SU-DHL-6 (cell line): ENCODE results near the gene FCRL1.

Source experiments
- H2AFZ ChIP-seq: fragments of 200-600 bp; sonication (generic); 2 replicates; pipeline ENCODE4 v1.6.1; 2014; ENCODE audit warnings: low read depth, mild to moderate bottlenecking, moderate library complexity, mixed read lengths, antibody characterized with exemption, low read length; ENCODE audit not compliant: severe bottlenecking
- H3F3A ChIP-seq: fragments of 200-600 bp; shearing (Covaris generic); 2 replicates; pipeline ENCODE4 v1.6.0; 2016; ENCODE audit warnings: antibody characterized with exemption, mild to moderate bottlenecking; ENCODE audit not compliant: insufficient read depth
- H3K27ac ChIP-seq: fragments of 200-600 bp; sonication (generic); 2 replicates; pipeline ENCODE4 v1.5.1; 2016; ENCODE audit warnings: low read depth, mild to moderate bottlenecking, low read length, moderate library complexity, mixed read lengths
- H3K27me3 ChIP-seq: fragments of 200-600 bp; sonication (generic), shearing (Covaris generic); 2 replicates; pipeline ENCODE4 v1.6.0; 2014; ENCODE audit warnings: mild to moderate bottlenecking, low read length
- H3K36me3 ChIP-seq: fragments of 200-600 bp; sonication (generic); 2 replicates; pipeline ENCODE4 v1.6.1; 2014; ENCODE audit warnings: mild to moderate bottlenecking, low read length, mixed read lengths
- H3K4me2 ChIP-seq: fragments of 300-600, 200-600 bp; shearing (Covaris generic), sonication (generic); 2 replicates; pipeline ENCODE4 v1.6.0; 2014; ENCODE audit warnings: low read length, low read depth, mild to moderate bottlenecking; ENCODE audit not compliant: poor library complexity, severe bottlenecking
- H3K4me3 ChIP-seq: fragments of 200-600 bp; sonication (generic); 2 replicates; pipeline ENCODE4 v1.5.1; 2014; ENCODE audit warnings: antibody characterized with exemption, low read length, mild to moderate bottlenecking, mixed read lengths; ENCODE audit not compliant: insufficient read depth, poor library complexity, severe bottlenecking
- H3K79me2 ChIP-seq: fragments of 200-600 bp; sonication (generic); 2 replicates; pipeline ENCODE4 v1.6.1; 2014; ENCODE audit warnings: mild to moderate bottlenecking, low read length, moderate library complexity; ENCODE audit not compliant: insufficient read depth
- H3K9ac ChIP-seq: fragments of 200-600 bp; sonication (generic); 2 replicates; pipeline ENCODE4 v1.7.0; 2014; ENCODE audit warnings: mild to moderate bottlenecking, low read length
- H3K9me2 ChIP-seq: fragments of 200-600 bp; sonication (generic); replicated peaks from 2 replicates; pipeline ENCODE4 v1.6.1; 2014; ENCODE audit warnings: low read length; ENCODE audit not compliant: insufficient read depth
- H3K9me3 ChIP-seq: fragments of 200-600 bp; sonication (generic); 2 replicates; pipeline ENCODE4 v1.6.1; 2014; ENCODE audit warnings: low read length, mixed read lengths; ENCODE audit not compliant: insufficient read depth
- H4K20me1 ChIP-seq: fragments of 200-600 bp; sonication (generic); 2 replicates; pipeline ENCODE4 v1.6.1; 2014; ENCODE audit warnings: low read depth, mild to moderate bottlenecking, antibody characterized with exemption, low read length, moderate library complexity, mixed read lengths
- EZH2phosphoT487 ChIP-seq: fragments of 200-600 bp; sonication (generic), shearing (Covaris generic); conservative IDR thresholded peaks from 2 replicates; pipeline ENCODE4 v1.6.1; 2018; ENCODE audit warnings: mild to moderate bottlenecking, antibody characterized with exemption, low read length, moderate library complexity, mixed read lengths
- TF ChIP-seq, protein P1 (sequence below): fragments of 200-600 bp; sonication (generic); IDR thresholded peaks from one replicate; pipeline ENCODE4 v1.5.1; 2017; ENCODE audit warnings: antibody characterized with exemption, mild to moderate bottlenecking, low read length, moderate library complexity; ENCODE audit not compliant: insufficient read depth, poor library complexity, severe bottlenecking

The FCRL1 gene

DNA sequence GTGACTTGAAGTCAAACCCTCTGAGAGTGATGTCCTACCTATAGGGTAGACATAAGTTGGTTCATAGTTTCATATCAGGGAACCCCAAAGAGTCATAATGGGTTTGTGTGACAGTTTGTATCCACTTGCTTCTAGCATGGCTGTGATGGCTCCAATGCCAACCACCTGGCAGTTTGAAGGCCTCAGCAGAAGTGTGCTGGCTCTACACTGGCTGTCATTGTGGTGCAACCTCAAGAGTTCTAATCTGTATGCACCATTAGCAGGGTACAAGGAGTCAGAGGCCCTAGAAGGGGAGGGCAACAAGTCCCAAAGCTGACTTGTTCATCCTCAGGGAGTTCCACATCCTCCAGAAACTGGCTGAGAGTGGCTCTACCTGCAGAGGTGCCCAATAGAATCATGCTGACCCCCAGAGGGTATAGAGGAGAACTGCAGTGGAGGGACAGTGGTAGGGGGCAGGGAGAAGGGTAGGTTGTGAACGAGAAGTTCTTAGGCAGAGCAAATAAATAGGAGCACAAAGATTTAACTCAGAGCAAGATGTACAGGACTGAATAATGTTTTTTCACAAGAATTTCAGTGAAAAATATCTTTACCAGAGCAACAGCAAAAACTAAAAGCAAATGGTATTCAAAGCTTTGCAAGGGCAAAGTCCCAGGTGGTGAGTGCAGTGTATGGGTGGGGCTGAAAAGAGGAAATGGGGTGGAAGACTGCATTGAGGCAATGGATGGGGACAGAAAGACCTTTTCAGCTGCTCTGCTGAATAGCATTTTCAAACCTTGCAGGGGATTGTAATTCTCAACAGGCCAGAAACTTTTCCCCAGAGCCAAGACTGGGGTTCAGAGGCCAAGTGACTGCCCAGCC, 46.2 kb downstream of the FCRL1 start:
- Histone ChIP-seq H3K4me3 (peak overlapping the region; percentile 56), H3F3A (peaks cover 54% of the 10 kb centered on the region), H3K4me2 (peak overlapping the region; percentile 96), H3K27ac (peak overlapping the region; percentile 97), H4K20me1 (no peaks in the 10 kb centered on the region), H3K9ac (peak overlapping the region; percentile 70), H2AFZ (no peak overlapping the region), H3K79me2 (peaks cover 80% of the 10 kb centered on the region), H3K9me3 (no peaks in the 10 kb centered on the region), H3K9me2 (no peaks in the 10 kb centered on the region), H3K27me3 (no peaks in the 10 kb centered on the region), H3K36me3 (peaks cover 33% of the 10 kb centered on the region)
- TF ChIP-seq, protein P1, sequence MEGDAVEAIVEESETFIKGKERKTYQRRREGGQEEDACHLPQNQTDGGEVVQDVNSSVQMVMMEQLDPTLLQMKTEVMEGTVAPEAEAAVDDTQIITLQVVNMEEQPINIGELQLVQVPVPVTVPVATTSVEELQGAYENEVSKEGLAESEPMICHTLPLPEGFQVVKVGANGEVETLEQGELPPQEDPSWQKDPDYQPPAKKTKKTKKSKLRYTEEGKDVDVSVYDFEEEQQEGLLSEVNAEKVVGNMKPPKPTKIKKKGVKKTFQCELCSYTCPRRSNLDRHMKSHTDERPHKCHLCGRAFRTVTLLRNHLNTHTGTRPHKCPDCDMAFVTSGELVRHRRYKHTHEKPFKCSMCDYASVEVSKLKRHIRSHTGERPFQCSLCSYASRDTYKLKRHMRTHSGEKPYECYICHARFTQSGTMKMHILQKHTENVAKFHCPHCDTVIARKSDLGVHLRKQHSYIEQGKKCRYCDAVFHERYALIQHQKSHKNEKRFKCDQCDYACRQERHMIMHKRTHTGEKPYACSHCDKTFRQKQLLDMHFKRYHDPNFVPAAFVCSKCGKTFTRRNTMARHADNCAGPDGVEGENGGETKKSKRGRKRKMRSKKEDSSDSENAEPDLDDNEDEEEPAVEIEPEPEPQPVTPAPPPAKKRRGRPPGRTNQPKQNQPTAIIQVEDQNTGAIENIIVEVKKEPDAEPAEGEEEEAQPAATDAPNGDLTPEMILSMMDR, result peak; percentile 96
- TF ChIP-seq EZH2phosphoT487, result no peak

DNA sequence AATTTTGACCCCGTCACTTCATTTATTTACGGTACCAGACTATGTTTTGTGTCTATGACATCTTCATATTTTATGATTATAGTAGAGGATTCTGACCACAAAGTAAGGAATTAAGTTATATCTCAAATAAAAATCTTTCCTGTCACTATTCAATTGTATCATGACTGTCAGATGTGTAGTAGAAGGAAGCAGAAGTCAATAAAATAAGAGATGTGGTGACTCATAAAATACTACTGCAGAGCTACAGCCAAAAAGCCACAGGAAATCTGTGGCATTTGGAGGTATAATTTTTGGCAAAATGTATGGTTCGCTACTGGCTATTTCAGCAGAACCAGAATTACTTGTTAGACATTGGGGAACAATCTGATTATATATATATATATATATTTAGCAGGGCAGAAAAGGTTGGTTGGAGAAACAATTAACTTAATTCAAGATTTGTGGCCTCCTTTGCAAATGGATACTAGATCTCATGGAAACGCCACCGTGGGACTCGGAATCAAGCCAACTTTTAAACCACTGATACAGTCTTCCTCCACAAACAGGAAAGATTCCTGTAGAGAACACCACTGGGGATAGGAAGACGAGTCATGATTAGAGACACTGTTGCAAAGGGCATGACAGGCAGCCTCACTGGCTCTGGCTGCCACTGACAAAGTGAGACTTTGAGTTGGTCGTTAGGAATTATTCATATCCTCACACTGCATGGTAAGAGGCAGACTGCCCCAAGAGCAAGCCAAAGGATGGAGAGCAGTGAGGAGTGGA, 48.1 kb downstream of the FCRL1 start:
- peak overlapping the region; percentile 97 for H3K27ac ChIP-seq
- H3K9me3 ChIP-seq, result no peaks in the 10 kb centered on the region
- H3F3A ChIP-seq, result peaks cover 41% of the 10 kb centered on the region
- peak overlapping the region; percentile 70 for H3K9ac ChIP-seq
- peak overlapping the region; percentile 96 for H3K4me2 ChIP-seq
- H3K36me3 ChIP-seq, result peaks cover 43% of the 10 kb centered on the region
- TF ChIP-seq EZH2phosphoT487, result no peak
- TF ChIP-seq, protein P1, result no peak
- H3K79me2 ChIP-seq, result peaks cover 82% of the 10 kb centered on the region
- H3K4me3 ChIP-seq, result peak overlapping the region; percentile 56
- H3K27me3 ChIP-seq, result no peaks in the 10 kb centered on the region
- no peaks in the 10 kb centered on the region for H3K9me2 ChIP-seq
- no peaks in the 10 kb centered on the region for H4K20me1 ChIP-seq
- no peak overlapping the region for H2AFZ ChIP-seq

DNA sequence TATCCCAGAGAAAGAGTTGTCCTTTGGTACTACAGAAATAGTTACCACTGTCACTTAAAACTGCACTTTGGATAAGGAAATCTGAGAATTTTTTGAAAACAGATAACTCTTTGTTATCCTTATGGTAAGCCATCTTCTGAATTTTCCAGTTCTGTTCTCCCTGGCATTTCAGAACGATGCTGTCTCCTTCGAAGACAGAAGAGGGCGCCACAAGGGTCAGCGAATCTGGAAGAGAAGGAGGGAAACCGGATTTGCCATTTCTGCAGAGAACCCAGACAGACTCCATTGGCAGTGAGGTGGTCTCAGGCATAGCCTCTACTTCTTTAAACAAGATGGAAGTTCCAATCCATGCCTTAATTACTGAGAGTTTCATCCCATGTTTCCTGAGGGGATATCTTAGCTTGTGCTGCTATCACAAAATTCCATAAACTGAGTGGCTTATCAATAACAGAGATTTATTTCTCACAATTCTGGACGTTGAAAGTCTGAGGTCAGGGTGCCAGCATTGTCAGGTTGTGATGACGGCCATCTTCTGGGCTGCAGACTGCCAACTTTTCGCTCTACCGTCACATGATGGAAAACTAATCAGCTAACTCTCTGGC, 49.4 kb downstream of the FCRL1 start:
- Histone ChIP-seq H3K27me3 (no peaks in the 10 kb centered on the region), H2AFZ (no peak overlapping the region), H3K27ac (peak overlapping the region; percentile 8; the same call in 1 of the 2 replicates), H3K4me2 (no peak overlapping the region), H3F3A (peaks cover 34% of the 10 kb centered on the region), H3K4me3 (no peak overlapping the region), H3K36me3 (peaks cover 51% of the 10 kb centered on the region), H3K9me2 (no peaks in the 10 kb centered on the region), H3K9me3 (no peaks in the 10 kb centered on the region), H3K9ac (no peak overlapping the region), H4K20me1 (no peaks in the 10 kb centered on the region), H3K79me2 (peaks cover 82% of the 10 kb centered on the region)
- TF ChIP-seq, protein P1, result peak; percentile 48
- TF ChIP-seq EZH2phosphoT487, result no peak
